Stimulated activated CD4-positive, alpha-beta T cell treated with anti-CD3 and anti-CD28 coated beads, Interleukin-4, amount 100 ng/mL, for 24 hours (primary cell): ENCODE measurements around the gene FOXL3.
A peak's percentile ranks its signal among the peaks of the same experiment; 100 is the strongest.
"Not testable (repeated sequence)": the region's sequence is repeated elsewhere in the genome, so short reads cannot be mapped to it uniquely, and the experiment has no call there.

Source experiments
- DNase-seq: peaks from one replicate; pipeline ENCODE4 v3.0.0-alpha.2; 2020

FOXL3 gene

GRCh38 chr7:326809-327232 is 36.9 kb downstream of the FOXL3 start:
- DNase-seq = no peak

GRCh38 chr7:327233-327931 is 37.4 kb downstream of the FOXL3 start:
- DNase-seq = no peak

GRCh38 chr7:327991-328702 is 38.2 kb downstream of the FOXL3 start:
- no peak for DNase-seq

GRCh38 chr7:329691-330281 is 39.8 kb downstream of the FOXL3 start:
- DNase-seq = no peak

GRCh38 chr7:330511-331230 is 40.7 kb downstream of the FOXL3 start:
- DNase-seq = no peak

- DNase-seq = no peak
These were observed 42.1 kb downstream of the FOXL3 start for GRCh38 chr7:332020-332517.

- peak; percentile 93 for DNase-seq
These were observed 42.8 kb downstream of the FOXL3 start for GRCh38 chr7:332646-333392.

- DNase-seq = no peak
These were observed 43.4 kb downstream of the FOXL3 start for GRCh38 chr7:333393-333764.

GRCh38 chr7:334618-335357 is 44.8 kb downstream of the FOXL3 start:
- no peak for DNase-seq

GRCh38 chr7:335358-336148 is 45.6 kb downstream of the FOXL3 start:
- DNase-seq = no peak

- DNase-seq = not testable (repeated sequence)
These were observed 46.2 kb downstream of the FOXL3 start for GRCh38 chr7:336149-336533.

GRCh38 chr7:336810-337566 is 47.0 kb downstream of the FOXL3 start:
- no peak for DNase-seq

- no peak for DNase-seq
These were observed 47.6 kb downstream of the FOXL3 start for GRCh38 chr7:337567-337951.

GRCh38 chr7:338295-339061 is 48.5 kb downstream of the FOXL3 start:
- no peak for DNase-seq

GRCh38 chr7:339062-339342 is 49.0 kb downstream of the FOXL3 start:
- no peak for DNase-seq

GRCh38 chr7:339696-340095 is 49.7 kb downstream of the FOXL3 start:
- no peak for DNase-seq

- DNase-seq = no peak
These were observed 50.4 kb downstream of the FOXL3 start for GRCh38 chr7:340200-340937.
